ENCODE data around the gene TEX11. TPM values are rescaled to one million over a fixed set of nuclear protein-coding genes. Genes with fewer than 3 reads are reported as not detected.
"Not testable (repeated sequence)": the region's sequence is repeated elsewhere in the genome, so short reads cannot be mapped to it uniquely, and the experiment has no call there.

TEX11 gene
- total RNA-seq, 4 donors from 2014 or later: not detected

DNA sequence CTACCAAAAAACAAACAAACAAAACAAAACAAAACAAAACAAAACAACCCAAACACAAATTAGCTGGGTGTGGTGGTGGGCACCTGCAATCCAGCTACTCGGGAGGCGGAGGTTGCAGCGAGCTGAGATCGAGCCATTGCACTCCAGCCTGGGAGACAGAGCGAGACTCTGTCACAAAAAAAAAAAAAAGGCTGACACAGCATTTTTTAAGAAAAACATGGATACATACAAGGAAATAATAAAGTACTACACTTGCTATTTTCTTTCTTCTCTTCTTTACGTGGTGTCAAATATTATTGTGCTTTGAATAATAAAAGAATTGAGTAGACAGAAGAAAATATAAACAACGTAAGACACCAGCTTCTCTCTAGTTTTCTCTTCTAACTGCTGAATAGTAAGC lies 73.9 kb downstream of the TEX11 start:
- WGBS, 2 donors: 83 to 92% methylated on average over 7 of the region's 7 CpGs
- no peak overlapping the region for H3K4me3 ChIP-seq (ENCODE audit: low read depth, poor library complexity, severe bottlenecking)
- intact Hi-C loops (cut with DNase I; ENCODE audit: low total_unique reads): no loop called here
- no peak for DNase-seq (ENCODE audit: low spot score in 2 of 2)
- no peak for TF ChIP-seq POLR2A (IDR thresholded peaks at IDR 0.05)
- TF ChIP-seq CTCF (IDR thresholded peaks at IDR 0.05): no peak

DNA sequence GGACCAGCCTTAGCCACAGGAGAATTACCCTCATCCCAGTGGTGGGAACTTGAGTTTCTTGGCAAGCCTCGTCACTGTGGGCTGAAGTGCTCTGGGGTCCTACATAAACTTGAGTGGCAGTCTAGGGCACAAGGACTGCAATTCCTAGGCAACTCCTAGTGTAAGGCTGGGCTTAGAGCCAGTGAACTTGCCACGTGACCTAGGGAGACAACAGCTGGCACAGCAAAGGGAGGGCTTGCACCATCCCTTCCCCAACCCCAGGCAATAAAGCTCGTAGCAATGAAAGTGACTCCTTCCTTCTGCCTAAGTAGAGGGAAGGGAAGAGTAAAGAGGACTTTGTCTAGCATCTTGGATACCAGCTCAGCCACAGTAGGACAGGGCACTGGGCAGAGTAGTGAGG lies 81.8 kb downstream of the TEX11 start:
- intact Hi-C loops (cut with DNase I; ENCODE audit: low total_unique reads): no loop called here
- H3K4me3 ChIP-seq (ENCODE audit: low read depth, poor library complexity, severe bottlenecking): no peak overlapping the region
- no peak for DNase-seq (ENCODE audit: low spot score in 2 of 2)
- TF ChIP-seq CTCF (IDR thresholded peaks at IDR 0.05) (no peak), POLR2A (IDR thresholded peaks at IDR 0.05) (no peak)
- WGBS, 2 donors: 23 to 36% methylated on average over 2 to 3 of the region's 3 CpGs

GRCh38 chrX:70825366-70825765 lies 83.1 kb downstream of the TEX11 start:
- 89 to 94% methylated on average over 4 of the region's 4 CpGs for WGBS, 2 donors
- DNase-seq (ENCODE audit: low spot score in 2 of 2): no peak
- intact Hi-C loops (cut with DNase I; ENCODE audit: low total_unique reads): no loop called here
- TF ChIP-seq POLR2A (IDR thresholded peaks at IDR 0.05) (no peak), CTCF (IDR thresholded peaks at IDR 0.05) (no peak)
- no peak overlapping the region for H3K4me3 ChIP-seq (ENCODE audit: low read depth, poor library complexity, severe bottlenecking)

- H3K4me3 ChIP-seq (ENCODE audit: low read depth, poor library complexity, severe bottlenecking): no peak overlapping the region
- TF ChIP-seq POLR2A (IDR thresholded peaks at IDR 0.05) (no peak), CTCF (IDR thresholded peaks at IDR 0.05) (no peak)
- no peak for DNase-seq (ENCODE audit: low spot score in 2 of 2)
- WGBS, 2 donors: 78 to 87% methylated on average over 11 of the region's 11 CpGs
- intact Hi-C loops (cut with DNase I; ENCODE audit: low total_unique reads): no loop called here
These were observed 99.3 kb downstream of the TEX11 start for GRCh38 chrX:70808942-70809940.

- intact Hi-C loops (cut with DNase I; ENCODE audit: low total_unique reads): no loop called here
- 71 to 81% methylated on average over 8 of the region's 8 CpGs for WGBS, 2 donors
- no peak for DNase-seq (ENCODE audit: low spot score in 2 of 2)
- no peak for TF ChIP-seq POLR2A (IDR thresholded peaks at IDR 0.05)
- H3K4me3 ChIP-seq (ENCODE audit: low read depth, poor library complexity, severe bottlenecking): no peak overlapping the region
These were observed 102.4 kb downstream of the TEX11 start for GRCh38 chrX:70806081-70806480.

- intact Hi-C loops (cut with DNase I; ENCODE audit: low total_unique reads); H3K4me3 ChIP-seq (ENCODE audit: low read depth, poor library complexity, severe bottlenecking); DNase-seq (ENCODE audit: low spot score in 2 of 2): not testable (repeated sequence)
- 33 to 41% methylated on average over 1 of the region's 1 CpG for WGBS, 2 donors
These were observed 111.8 kb downstream of the TEX11 start for GRCh38 chrX:70796742-70797141.

Data from lower leg skin (tissue), 4 donors.